HG03103 (cell line): Measurements from ENCODE around the gene ERICH2.

Experiments used
- ATAC-seq: cut with Tn5 transposase; IDR thresholded peaks from one replicate; pipeline ENCODE4 v1.9.1; 2021; ENCODE audit warnings: low read depth; ENCODE audit not compliant: unreplicated experiment

The ERICH2 gene

DNA sequence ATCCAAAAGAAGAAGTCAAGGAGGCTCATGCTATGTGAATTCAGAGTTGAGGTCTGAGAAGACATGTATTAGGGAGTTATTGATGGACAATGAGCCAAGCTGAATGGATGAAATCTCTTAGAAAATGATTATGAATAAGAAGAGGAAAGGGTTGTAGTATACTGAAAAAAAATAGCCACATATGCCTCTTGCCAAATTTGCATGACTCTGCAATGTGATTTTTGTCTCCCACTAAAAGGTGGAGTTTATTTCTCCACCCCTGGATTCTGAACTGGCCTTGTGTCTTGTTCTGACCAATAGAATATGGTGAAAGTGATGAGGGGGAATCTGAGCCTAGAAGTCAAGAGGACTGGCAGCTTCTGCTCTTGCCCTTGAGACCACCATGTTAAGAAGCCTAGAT lies 8.6 kb upstream of the ERICH2 start:
- ATAC-seq, result no peak

DNA sequence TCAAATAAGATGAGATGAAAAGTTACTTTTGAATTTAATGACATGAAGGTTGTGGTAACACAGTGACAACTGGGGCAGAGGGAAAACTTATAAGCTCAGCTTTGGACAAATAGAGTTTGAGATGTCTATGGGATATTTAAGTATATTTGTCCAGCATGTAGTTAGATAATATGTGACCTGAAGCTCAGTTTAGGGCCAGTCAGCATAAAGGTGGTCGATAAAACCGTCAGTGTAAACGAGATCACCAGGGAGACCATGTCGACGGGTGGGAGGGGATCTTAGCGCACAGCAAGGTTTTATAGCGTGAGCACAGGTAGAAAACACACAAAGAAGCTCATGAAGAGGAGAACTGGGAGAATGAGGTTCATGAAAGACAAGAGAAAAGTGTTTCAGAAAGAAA lies 7.4 kb upstream of the ERICH2 start:
- no peak for ATAC-seq

DNA sequence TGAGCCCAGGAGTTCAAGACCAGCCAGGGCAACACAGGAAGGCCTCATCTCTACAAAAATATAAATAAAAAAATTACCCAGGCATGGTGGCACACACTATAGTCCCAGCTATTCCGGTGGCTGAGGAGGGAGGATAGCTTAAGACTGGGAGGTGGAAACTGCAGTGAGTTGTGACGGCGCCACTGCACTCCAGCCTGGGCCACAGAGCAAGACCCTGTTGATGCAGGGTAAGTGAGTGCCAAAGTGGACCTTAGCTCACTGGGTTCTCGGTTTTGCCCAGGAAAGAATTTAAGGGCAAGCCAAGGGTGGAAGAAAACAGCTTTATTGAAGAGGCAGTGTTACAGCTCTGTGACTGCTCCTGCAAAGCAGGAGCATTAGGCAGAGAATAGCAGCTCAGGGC lies 6.9 kb upstream of the ERICH2 start:
- ATAC-seq, result no peak

GRCh38 chr2:170764880-170765261 lies 5.3 kb upstream of the ERICH2 start:
- no peak for ATAC-seq

DNA sequence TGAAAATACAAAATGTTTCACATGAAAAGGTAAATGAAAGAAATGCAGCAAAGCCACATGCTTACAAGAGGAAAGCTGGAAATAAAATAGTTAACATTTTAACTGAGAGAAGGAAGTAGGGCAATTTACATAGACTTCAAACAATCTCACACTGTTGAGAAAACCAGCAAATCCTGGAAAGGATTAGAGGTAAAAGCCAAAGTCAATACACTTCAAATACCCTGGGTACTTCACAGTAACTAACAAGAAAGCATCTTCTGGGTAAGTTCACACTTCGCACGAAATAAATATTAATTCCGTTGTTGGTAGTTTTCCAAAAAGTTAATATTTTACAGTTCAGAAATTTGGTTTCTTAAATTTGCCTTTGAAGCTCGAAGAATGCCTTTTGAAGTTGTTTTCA lies 3.5 kb upstream of the ERICH2 start:
- no peak for ATAC-seq

DNA sequence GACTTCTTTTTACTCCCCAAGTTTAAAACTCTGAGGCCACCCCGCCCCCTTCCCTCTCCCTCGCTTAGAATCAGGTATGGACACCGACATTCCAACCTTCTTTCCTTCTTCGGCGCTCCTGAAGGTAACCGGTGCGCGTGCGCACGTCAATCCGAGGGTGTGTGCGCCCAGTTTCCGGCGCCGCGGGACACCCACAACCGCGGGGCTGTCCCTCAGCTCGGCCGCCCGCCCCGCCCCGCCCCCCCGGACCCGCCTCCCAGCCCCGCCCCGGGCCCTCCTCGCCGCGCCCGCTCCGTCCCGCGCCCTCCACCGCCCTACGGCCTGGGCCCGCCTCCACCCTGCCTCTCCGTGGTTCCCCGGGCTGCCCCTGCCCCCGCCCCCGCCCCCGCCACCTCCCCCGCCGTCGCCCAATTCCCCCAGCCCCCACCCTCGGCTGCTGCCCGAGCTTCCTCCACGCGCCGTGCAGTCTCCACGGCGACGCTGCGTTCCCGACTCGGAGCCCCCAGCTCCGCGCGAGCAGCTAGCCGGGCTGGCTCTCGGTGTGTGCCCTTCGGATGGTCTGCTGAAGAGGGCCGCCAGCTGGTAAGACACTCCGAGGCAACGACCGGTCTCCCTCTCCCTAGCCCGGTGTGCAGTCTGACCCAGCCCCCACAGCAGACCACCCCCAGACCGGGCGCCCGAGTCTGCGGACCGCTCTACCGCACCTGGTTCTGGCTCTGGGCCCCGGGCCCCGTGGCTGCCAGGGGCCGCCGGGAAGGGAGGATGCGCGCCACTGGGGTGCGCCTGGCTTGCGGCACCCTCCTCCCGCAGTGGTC lies 635 bp downstream of the ERICH2 start:
- ATAC-seq, result peak; percentile 75

- ATAC-seq, result no peak
These were observed 1.3 kb downstream of the ERICH2 start for GRCh38 chr2:170771421-170771937.

- no peak for ATAC-seq
These were observed 2.1 kb downstream of the ERICH2 start for GRCh38 chr2:170772295-170772694.

DNA sequence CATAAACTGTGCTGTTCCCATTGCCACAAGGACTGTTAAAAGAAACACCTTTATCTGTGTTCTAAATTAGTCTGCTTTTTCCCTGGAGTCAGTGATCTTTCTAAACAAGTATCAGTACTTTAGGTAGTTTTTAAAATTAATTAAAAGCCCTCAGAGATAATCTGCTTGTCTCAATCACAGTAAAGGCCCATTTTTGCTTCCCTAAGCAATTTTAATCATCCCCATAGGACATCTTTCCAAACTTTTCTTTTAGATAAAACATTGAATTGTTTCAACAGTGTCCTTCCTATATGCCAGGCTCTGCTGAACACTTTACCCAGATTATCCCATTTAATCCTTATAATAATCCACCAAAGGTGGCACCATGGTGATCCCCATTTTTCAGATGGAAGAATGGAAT lies 3.9 kb downstream of the ERICH2 start:
- ATAC-seq, result no peak

DNA sequence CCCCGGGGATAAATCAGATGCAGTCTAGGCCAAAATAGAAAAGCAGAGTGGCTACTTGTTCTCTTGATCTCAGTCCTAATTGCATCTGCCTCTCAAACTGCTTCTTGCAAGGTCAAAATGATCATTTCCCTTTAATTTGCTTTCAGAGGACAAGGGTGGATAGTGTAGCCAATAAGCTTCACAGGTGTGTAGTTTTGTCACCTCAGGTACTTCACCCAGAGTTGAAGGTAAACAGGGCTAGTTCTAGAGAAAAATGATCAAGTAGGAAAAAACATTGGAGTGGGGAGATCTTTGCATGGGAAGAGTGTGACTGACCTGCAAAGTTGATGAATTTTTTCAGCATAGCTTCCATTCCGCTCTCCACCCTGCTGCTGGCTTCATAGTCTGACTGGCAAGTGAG lies 8.7 kb downstream of the ERICH2 start:
- no peak for ATAC-seq

DNA sequence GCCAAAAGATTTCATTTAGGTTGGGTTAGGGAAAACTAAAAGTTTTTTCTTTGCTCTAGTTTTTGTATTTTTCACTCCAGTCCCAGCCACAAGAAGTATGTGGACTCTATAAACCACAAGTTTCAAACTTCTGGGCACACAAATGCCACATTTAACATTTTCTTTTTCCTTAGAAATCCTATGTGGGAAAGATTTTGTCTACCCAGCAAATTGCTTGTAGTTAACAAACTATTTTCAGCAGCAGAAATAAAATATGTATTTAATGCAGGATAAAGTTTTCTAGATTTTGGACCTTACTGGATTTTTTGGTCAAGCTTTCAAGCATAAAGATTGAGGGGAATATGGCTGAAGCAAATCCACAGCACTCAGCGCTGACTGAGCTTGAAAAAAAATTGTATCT lies 9.1 kb downstream of the ERICH2 start:
- ATAC-seq, result no peak

- ATAC-seq, result no peak
These were observed 12.5 kb downstream of the ERICH2 start for GRCh38 chr2:170782673-170783072.

DNA sequence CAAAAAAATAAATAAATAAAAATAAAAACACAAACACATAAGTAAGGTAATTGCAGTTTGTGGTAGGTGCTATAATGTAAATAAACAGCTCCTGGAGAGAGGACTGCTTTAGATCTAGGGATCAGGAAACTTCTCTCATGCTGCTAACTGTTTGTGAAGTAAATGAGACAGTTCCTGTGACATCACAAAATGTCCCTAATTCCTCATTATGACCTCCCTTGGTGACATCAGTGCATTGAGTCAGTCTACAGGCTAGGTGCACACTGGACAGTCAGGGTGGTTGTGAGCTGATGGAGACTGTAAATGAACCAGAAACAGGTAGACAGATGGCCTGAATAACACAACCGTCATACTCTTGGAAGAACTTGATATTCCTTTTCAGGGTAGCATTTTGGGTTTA lies 13.4 kb downstream of the ERICH2 start:
- ATAC-seq, result no peak

DNA sequence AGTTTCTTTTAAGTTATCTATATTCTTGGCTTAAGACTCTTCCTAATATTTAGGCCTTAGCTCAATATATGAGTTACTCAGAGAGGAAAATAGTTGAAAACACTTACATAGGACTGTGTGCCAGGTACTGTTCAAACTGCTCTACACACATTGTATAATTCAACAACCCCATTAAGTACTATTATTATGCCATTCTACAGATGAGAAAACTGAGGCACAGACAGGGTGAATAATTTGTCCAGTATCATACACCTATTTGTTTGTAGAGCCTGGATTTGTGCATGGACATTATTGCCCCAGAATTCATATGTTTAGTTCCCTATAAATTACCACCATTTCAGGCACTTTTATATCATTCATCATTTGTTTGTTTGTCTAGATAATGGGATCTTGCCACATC lies 28.8 kb downstream of the ERICH2 start:
- ATAC-seq, result no peak

DNA sequence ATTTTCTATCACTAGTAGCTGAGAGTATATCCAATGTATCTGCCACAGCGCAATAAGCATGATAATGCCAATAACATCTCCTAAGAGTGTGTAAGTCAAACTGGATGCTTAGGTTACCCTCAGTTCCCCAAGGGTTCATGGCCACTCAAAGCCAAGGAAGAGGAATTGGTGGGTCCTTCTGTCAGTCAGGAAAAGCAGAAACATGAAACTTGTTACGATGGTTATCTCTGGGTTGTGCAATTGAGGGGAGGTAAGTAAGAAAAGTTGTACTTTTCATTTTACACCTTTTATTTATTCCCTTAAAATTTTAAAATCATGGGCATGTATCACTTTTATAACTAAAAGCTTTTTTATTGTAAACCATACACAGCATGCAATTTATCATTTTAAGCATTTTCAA lies 36.4 kb downstream of the ERICH2 start:
- ATAC-seq, result no peak

DNA sequence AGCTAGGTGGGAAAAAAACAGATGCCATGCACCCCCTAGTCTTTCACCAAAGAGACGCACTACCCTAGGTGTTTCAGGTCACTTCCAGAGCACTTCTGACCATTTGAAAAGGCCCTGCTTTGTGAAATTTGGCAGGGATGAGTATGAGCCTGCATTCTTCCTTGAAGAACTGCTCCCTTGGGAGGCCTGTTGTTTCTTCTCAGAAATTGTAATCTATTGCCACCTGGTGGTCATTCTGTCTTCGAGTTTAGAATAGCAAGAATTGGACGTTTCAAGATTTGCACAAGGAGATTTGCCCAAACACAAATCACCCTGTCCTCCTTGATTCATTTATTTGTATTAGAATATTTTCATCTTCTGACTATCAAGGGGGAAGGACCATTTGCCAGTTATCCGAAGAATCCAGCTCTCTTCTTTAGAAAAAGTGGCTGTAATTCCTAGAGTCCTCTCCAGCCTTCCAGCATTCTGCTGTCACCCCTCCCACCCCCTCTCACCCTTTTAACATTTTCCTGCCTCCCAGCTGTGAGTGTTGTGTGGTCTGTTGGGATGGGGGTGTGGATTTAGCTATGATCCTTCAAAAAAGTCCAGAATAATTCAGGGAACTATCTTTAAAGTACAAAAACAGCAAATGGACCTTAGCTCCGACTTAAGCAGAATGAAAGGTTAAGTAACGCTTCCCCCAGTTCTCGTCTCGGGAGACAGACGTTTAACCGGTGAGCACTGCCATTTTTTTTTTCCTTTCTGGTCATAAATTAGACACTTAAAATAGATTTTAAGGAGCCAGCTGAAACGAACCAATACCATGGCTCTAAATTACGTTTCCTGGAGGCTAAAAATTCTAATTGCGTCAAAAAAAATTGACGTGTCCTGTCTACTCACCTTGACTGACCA lies 42.8 kb downstream of the ERICH2 start:
- no peak for ATAC-seq

DNA sequence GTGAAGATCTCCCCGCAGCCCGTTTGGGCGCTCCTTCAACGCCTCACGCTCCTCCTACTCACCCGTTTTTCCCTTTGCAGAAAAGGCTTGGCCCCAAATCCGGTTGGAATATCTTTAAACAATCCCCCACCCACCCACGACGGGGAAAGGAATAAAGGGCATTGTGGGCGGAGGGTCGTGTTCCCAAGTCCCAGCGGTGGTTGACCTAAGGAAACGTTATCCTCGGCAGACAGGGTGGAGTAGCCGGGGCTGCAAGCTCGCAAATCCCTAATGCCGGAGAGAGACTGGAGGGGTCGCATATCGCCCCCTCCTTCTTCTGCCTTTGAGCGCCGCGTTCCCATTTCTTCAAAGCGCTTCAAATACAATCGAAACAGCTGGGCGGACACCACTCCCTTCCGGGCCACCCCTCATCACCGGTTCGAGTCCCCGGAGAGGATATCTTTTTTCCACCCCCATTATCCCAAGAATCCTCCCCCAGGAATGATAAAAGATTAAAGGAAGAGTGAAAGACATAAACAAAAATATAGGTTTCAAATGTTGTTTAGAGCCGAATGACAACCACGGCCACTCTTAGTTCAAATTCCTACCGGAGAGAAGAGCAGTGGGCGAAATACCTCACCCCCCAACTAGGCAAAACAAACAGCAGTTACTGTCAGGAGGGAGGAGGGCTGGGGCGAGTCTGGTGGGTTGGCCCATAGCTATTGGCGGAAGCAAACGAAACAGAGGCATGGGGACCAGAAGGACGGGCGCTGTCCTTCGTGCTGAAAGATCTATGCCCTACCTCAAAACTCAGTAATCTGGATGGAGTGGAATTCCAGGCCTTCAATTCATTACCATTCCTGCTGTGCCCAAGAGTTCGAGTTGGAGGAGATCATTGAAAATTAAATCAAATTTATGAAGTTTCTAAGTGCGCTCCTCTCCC lies 43.7 kb downstream of the ERICH2 start:
- ATAC-seq, result no peak

GRCh38 chr2:170814533-170815230 lies 44.5 kb downstream of the ERICH2 start:
- no peak for ATAC-seq

- ATAC-seq, result no peak
These were observed 45.1 kb downstream of the ERICH2 start for GRCh38 chr2:170815311-170815710.
